ENCODE results near the gene APOL6.

Gene APOL6

GRCh38 chr22:35648066-35649025 lies at the start of gene APOL6:
TSS of gene APOL6 (plus strand) at chr22:35648446. CDS start at chr22:35656426, 7,980 bp downstream.
- DNase-seq (ENCODE audit: low read depth in 2 of 2) = peak in 1 of 2 donors; percentile 30

- no peak for DNase-seq (ENCODE audit: low read depth in 2 of 2)
Observed at GRCh38 chr22:35599364-35599763, 48.9 kb upstream of the APOL6 start.

- DNase-seq (ENCODE audit: low read depth in 2 of 2) = no peak
Observed at GRCh38 chr22:35600476-35600875, 47.8 kb upstream of the APOL6 start.

- no peak for DNase-seq (ENCODE audit: low read depth in 2 of 2)
Observed at GRCh38 chr22:35601013-35601580, 47.1 kb upstream of the APOL6 start.

GRCh38 chr22:35601743-35602615 lies 46.3 kb upstream of the APOL6 start:
- DNase-seq (ENCODE audit: low read depth in 2 of 2) = no peak

- DNase-seq (ENCODE audit: low read depth in 2 of 2) = no peak
Observed at GRCh38 chr22:35604621-35605368, 43.5 kb upstream of the APOL6 start.

- no peak for DNase-seq (ENCODE audit: low read depth in 2 of 2)
Observed at GRCh38 chr22:35605369-35605680, 42.9 kb upstream of the APOL6 start.

GRCh38 chr22:35605851-35606481 lies 42.3 kb upstream of the APOL6 start:
- DNase-seq (ENCODE audit: low read depth in 2 of 2) = no peak

GRCh38 chr22:35606916-35607315 lies 41.3 kb upstream of the APOL6 start:
- DNase-seq (ENCODE audit: low read depth in 2 of 2) = no peak

- no peak for DNase-seq (ENCODE audit: low read depth in 2 of 2)
Observed at GRCh38 chr22:35608088-35608487, 40.2 kb upstream of the APOL6 start.

GRCh38 chr22:35609261-35609660 lies 39.0 kb upstream of the APOL6 start:
- no peak for DNase-seq (ENCODE audit: low read depth in 2 of 2)

GRCh38 chr22:35609761-35610160 lies 38.5 kb upstream of the APOL6 start:
- DNase-seq (ENCODE audit: low read depth in 2 of 2) = no peak

- DNase-seq (ENCODE audit: low read depth in 2 of 2) = no peak
Observed at GRCh38 chr22:35610741-35611140, 37.5 kb upstream of the APOL6 start.

GRCh38 chr22:35611200-35611890 lies 36.9 kb upstream of the APOL6 start:
- no peak for DNase-seq (ENCODE audit: low read depth in 2 of 2)

GRCh38 chr22:35611891-35612576 lies 36.2 kb upstream of the APOL6 start:
- DNase-seq (ENCODE audit: low read depth in 2 of 2) = no peak

GRCh38 chr22:35612903-35613302 lies 35.3 kb upstream of the APOL6 start:
- DNase-seq (ENCODE audit: low read depth in 2 of 2) = no peak

- DNase-seq (ENCODE audit: low read depth in 2 of 2) = no peak
Observed at GRCh38 chr22:35614404-35614803, 33.8 kb upstream of the APOL6 start.

- DNase-seq (ENCODE audit: low read depth in 2 of 2) = no peak
Observed at GRCh38 chr22:35615156-35615555, 33.1 kb upstream of the APOL6 start.

- no peak for DNase-seq (ENCODE audit: low read depth in 2 of 2)
Observed at GRCh38 chr22:35616043-35616442, 32.2 kb upstream of the APOL6 start.

Measured in stimulated activated CD4-positive, alpha-beta T cell treated with anti-CD3 and anti-CD28 coated beads, Interleukin-1b, Interleukin-23, amount 100 ng/mL, for 1 hour (primary cell).